ENCODE results near the gene RPS15. TPM values are rescaled to one million over a fixed set of nuclear protein-coding genes. Genes with fewer than 3 reads are reported as not detected.

The RPS15 gene
- polyA plus RNA-seq, 1 donor (not counting 4 experiments of a cell fraction or from before 2014, with no cell fraction given) = 795 TPM

GRCh38 chr19:1427221-1427920 lies 10.8 kb upstream of the RPS15 start:
- Histone ChIP-seq H3K79me2 (ENCODE audit: control insufficient read depth, insufficient read depth, low read length) (peaks cover 53% of the 10 kb centered on the region), H2AFZ (ENCODE audit: control insufficient read depth, low read length) (no peak overlapping the region), H4K20me1 (ENCODE audit: control insufficient read depth, extremely low read depth, insufficient read depth, low read length) (peaks cover 10% of the 10 kb centered on the region), H3K4me3 (ENCODE audit: control insufficient read depth in 2 of 3, extremely low read depth in 1 of 3, insufficient read depth in 2 of 3, low read depth in 1 of 3, low read length in 3 of 3) (no peak overlapping the region), H3K4me1 (ENCODE audit: control insufficient read depth, extremely low read depth, insufficient read depth, low read length) (peaks cover 17% of the 10 kb centered on the region), H3K9me3 (ENCODE audit: control insufficient read depth, low read depth, low read length) (no peaks in the 10 kb centered on the region), H3K27me3 (ENCODE audit: control insufficient read depth, extremely low read depth, insufficient read depth, low read length) (no peaks in the 10 kb centered on the region), H3K9me1 (ENCODE audit: control insufficient read depth, extremely low read depth, insufficient read depth, low read length) (peaks cover 3% of the 10 kb centered on the region), H3K4me2 (ENCODE audit: control insufficient read depth, extremely low read depth, insufficient read depth, low read depth, low read length) (no peak overlapping the region), H3K36me3 (ENCODE audit: control insufficient read depth in 2 of 2, extremely low read depth in 1 of 2, insufficient read depth in 2 of 2, low read length in 2 of 2) (peaks cover 35 to 65% of the 10 kb centered on the region in 2 experiments), H3K9ac (ENCODE audit: control insufficient read depth, extremely low read depth, insufficient read depth, low read length) (no peak overlapping the region), H3K27ac (ENCODE audit: control insufficient read depth, insufficient read depth, low read length) (no peak overlapping the region)
- FAIRE-seq = no peak
- DNase-seq (ENCODE audit: low read depth, low spot score) = no peak
- TF ChIP-seq EZH2 (IDR thresholded peaks at IDR 0.05; ENCODE audit: low read length) = no peak
- TF ChIP-seq CTCF (optimal IDR thresholded peaks at IDR 0.05 in 1 of 3, IDR thresholded peaks at IDR 0.05 in 1 of 3, conservative IDR thresholded peaks at IDR 0.05 in 1 of 3; ENCODE audit: extremely low read depth in 1 of 3, insufficient read depth in 2 of 3, low read length in 3 of 3) = no peak
- dilution Hi-C loops (cut with MboI; ENCODE audit: extremely low pct_ligation_motif_present, low sequenced_read_pairs) = no loop called here

DNA sequence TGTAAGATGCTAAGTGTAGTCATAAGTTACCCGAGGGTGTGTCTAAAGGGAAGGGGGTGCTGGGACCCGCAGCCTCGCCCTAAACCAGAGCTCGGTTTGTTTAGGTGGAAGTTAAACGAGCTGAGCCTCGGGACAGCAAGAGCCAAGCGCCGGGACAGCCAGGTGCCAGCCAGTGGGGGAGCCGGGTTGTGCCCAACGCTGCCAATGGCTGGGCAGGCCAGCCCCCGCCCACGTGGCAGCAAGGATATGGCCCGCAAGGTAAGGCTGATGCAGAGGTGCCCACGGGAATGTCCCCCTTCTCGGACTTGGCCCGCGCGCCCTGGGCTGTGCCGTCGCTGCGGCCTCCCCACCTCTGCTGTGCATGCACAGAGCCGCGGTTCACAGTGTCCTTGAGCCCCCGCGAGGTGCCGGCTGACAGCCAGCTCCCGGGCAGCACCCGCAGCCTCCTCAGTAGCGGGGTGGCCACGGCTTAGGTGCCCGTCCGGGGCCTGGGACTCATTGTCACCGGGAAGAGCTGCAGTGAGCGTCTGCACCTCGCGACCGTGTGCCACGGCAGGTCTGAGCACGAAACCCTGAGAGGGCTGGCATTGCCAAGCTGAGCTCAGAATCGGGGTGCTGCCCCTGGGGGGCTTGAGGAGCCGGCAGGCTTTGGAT lies 9.3 kb upstream of the RPS15 start:
- no peak for FAIRE-seq
- no peak for DNase-seq (ENCODE audit: low read depth, low spot score)
- H2AFZ ChIP-seq (ENCODE audit: control insufficient read depth, low read length) = no peak overlapping the region
- dilution Hi-C loops (cut with MboI; ENCODE audit: extremely low pct_ligation_motif_present, low sequenced_read_pairs) = no loop called here
- H3K27me3 ChIP-seq (ENCODE audit: control insufficient read depth, extremely low read depth, insufficient read depth, low read length) = no peaks in the 10 kb centered on the region
- peaks cover 8% of the 10 kb centered on the region for H4K20me1 ChIP-seq (ENCODE audit: control insufficient read depth, extremely low read depth, insufficient read depth, low read length)
- peaks cover 31 to 65% of the 10 kb centered on the region in 2 experiments for H3K36me3 ChIP-seq (ENCODE audit: control insufficient read depth in 2 of 2, extremely low read depth in 1 of 2, insufficient read depth in 2 of 2, low read length in 2 of 2)
- TF ChIP-seq EZH2 (IDR thresholded peaks at IDR 0.05; ENCODE audit: low read length) (no peak), CTCF (optimal IDR thresholded peaks at IDR 0.05 in 1 of 3, IDR thresholded peaks at IDR 0.05 in 1 of 3, conservative IDR thresholded peaks at IDR 0.05 in 1 of 3; ENCODE audit: extremely low read depth in 1 of 3, insufficient read depth in 2 of 3, low read length in 3 of 3) (no peak)
- H3K9me1 ChIP-seq (ENCODE audit: control insufficient read depth, extremely low read depth, insufficient read depth, low read length) = peaks cover 3% of the 10 kb centered on the region
- H3K4me2 ChIP-seq (ENCODE audit: control insufficient read depth, extremely low read depth, insufficient read depth, low read depth, low read length) = no peak overlapping the region
- no peak overlapping the region for H3K4me3 ChIP-seq (ENCODE audit: control insufficient read depth in 2 of 3, extremely low read depth in 1 of 3, insufficient read depth in 2 of 3, low read depth in 1 of 3, low read length in 3 of 3)
- H3K4me1 ChIP-seq (ENCODE audit: control insufficient read depth, extremely low read depth, insufficient read depth, low read length) = peaks cover 17% of the 10 kb centered on the region
- H3K27ac ChIP-seq (ENCODE audit: control insufficient read depth, insufficient read depth, low read length) = no peak overlapping the region
- no peak overlapping the region for H3K9ac ChIP-seq (ENCODE audit: control insufficient read depth, extremely low read depth, insufficient read depth, low read length)
- H3K79me2 ChIP-seq (ENCODE audit: control insufficient read depth, insufficient read depth, low read length) = peaks cover 47% of the 10 kb centered on the region
- no peaks in the 10 kb centered on the region for H3K9me3 ChIP-seq (ENCODE audit: control insufficient read depth, low read depth, low read length)

Measured in keratinocyte (primary cell).